Epidermal melanocyte (primary cell): Measurements from ENCODE around the gene SMPD4.
"Not testable (repeated sequence)": the region's sequence is repeated elsewhere in the genome, so short reads cannot be mapped to it uniquely, and the experiment has no call there.

Experiments
- DNase-seq: peaks from one replicate; pipeline ENCODE4 v3.0.0; 2011; ENCODE audit warnings: low spot score; ENCODE audit not compliant: insufficient read length

Gene SMPD4

GRCh38 chr2:130141002-130141401 lies 40.4 kb downstream of the SMPD4 start:
- not testable (repeated sequence) for DNase-seq

- not testable (repeated sequence) for DNase-seq
Observed at GRCh38 chr2:130140516-130140915, 40.9 kb downstream of the SMPD4 start.

GRCh38 chr2:130139331-130140280 lies 41.8 kb downstream of the SMPD4 start:
- not testable (repeated sequence) for DNase-seq

- DNase-seq, result not testable (repeated sequence)
Observed at GRCh38 chr2:130138841-130139251, 42.6 kb downstream of the SMPD4 start.

- not testable (repeated sequence) for DNase-seq
Observed at GRCh38 chr2:130138326-130138725, 43.1 kb downstream of the SMPD4 start.

GRCh38 chr2:130137118-130137517 lies 44.3 kb downstream of the SMPD4 start:
- DNase-seq, result not testable (repeated sequence)

- DNase-seq, result not testable (repeated sequence)
Observed at GRCh38 chr2:130136546-130136945, 44.9 kb downstream of the SMPD4 start.

- DNase-seq, result no peak
Observed at GRCh38 chr2:130135692-130136541, 45.5 kb downstream of the SMPD4 start.

- not testable (repeated sequence) for DNase-seq
Observed at GRCh38 chr2:130129120-130129829, 52.1 kb downstream of the SMPD4 start, which contains the start of gene POTEF. Gene POTEF, minus strand, starts transcription at chr2:130129222. Its CDS starts 8,707 bp downstream, at chr2:130120515.

- DNase-seq, result not testable (repeated sequence)
Observed at GRCh38 chr2:130128464-130128863, 52.9 kb downstream of the SMPD4 start.

GRCh38 chr2:130127726-130128125 lies 53.7 kb downstream of the SMPD4 start:
- DNase-seq, result not testable (repeated sequence)

GRCh38 chr2:130120924-130121323 lies 60.5 kb downstream of the SMPD4 start:
- DNase-seq, result not testable (repeated sequence)

- not testable (repeated sequence) for DNase-seq
Observed at GRCh38 chr2:130102597-130103363, 78.6 kb downstream of the SMPD4 start.
